Muscle of leg (tissue), 11 donors: ENCODE data around the gene GCNT2. TPM values are rescaled to one million over a fixed set of nuclear protein-coding genes. Genes with fewer than 3 reads are reported as not detected.
A peak's percentile ranks its signal among the peaks of the same experiment; 100 is the strongest.
"Not testable (repeated sequence)": the region's sequence is repeated elsewhere in the genome, so short reads cannot be mapped to it uniquely, and the experiment has no call there.

ENCODE experiments used
- DNase-seq: peaks from one replicate; pipeline ENCODE4 v3.0.0; 2013
- H3K27ac ChIP-seq: one replicate; pipeline ENCODE4 v1.5.1; 2013; ENCODE audit warnings: mild to moderate bottlenecking, low read length, control low read depth
- H3K27me3 ChIP-seq: one replicate; pipeline ENCODE4 v1.6.1; 2013; ENCODE audit warnings: low read length; ENCODE audit not compliant: control insufficient read depth, insufficient read depth
- H3K36me3 ChIP-seq: one replicate; pipeline ENCODE4 v1.6.1; 2013; ENCODE audit warnings: low read length; ENCODE audit not compliant: control insufficient read depth, insufficient read depth
- H3K4me1 ChIP-seq: one replicate; pipeline ENCODE4 v1.6.1; 2013; ENCODE audit warnings: low read length; ENCODE audit not compliant: control insufficient read depth, insufficient read depth
- H3K4me3 ChIP-seq: one replicate; pipeline ENCODE4 v1.5.1; 2013; ENCODE audit warnings: low read length, control low read depth
- H3K9me3 ChIP-seq: replicated peaks from 2 replicates; pipeline ENCODE4 v1.6.1; 2013; ENCODE audit warnings: low read depth, low read length; ENCODE audit not compliant: control insufficient read depth
- WGBS: methylation state at CpG from one replicate; pipeline ENCODE4 v1.1.5; 2013; ENCODE audit warnings: missing lambda C conversion rate; ENCODE audit not compliant: insufficient coverage; 5-methylcytosine and 5-hydroxymethylcytosine counted together
- polyA plus RNA-seq, 8 donors: library from polyadenylated mRNA; unstranded; fragments of 120-200 nt; gene quantifications; one replicate each; pipeline versions ENCODE4 v1.2.1 to v1.2.3, GENCODE V29; 2013; ENCODE audit warnings: inconsistent platforms in 1 of 8, low replicate concordance in 1 of 8; ENCODE audit not compliant: insufficient read length in 8 of 8, insufficient read depth in 1 of 8
- total RNA-seq: library from RNA; stranded (reverse); fragments of 120-200 nt; gene quantifications from one replicate; pipeline ENCODE4 v1.2.4, GENCODE V29; 2013

The GCNT2 gene
- total and polyA plus RNA-seq, 9 donors, result 1.8 to 3.8 (median 2.7) TPM

DNA sequence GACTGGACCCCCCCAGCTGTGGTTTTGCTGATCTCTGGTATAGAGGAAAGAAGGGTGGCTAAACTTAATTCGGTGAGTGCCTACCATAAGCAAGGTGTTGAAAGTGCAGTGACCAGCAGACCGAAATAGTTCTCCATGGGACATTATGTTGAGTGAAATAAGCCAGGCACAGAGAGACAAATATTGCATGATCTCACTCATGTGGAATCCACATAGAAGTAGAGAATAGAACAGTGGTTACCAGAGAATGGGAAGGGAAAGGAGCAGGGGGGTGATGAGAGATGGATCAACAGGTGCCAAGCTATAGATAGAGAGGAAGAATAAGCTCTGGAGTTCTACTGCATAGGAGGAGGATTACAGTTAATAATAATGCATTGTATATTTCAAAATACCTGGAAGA lies 9.7 kb upstream of the GCNT2 start:
- Histone ChIP-seq H3K36me3 (no peaks in the 10 kb centered on the region), H3K4me1 (no peaks in the 10 kb centered on the region), H3K4me3 (no peak overlapping the region), H3K27me3 (no peaks in the 10 kb centered on the region), H3K27ac (no peak overlapping the region), H3K9me3 (no peaks in the 10 kb centered on the region)
- 26% methylated on average over 2 of the region's 2 CpGs for WGBS
- DNase-seq, result peak; percentile 28

DNA sequence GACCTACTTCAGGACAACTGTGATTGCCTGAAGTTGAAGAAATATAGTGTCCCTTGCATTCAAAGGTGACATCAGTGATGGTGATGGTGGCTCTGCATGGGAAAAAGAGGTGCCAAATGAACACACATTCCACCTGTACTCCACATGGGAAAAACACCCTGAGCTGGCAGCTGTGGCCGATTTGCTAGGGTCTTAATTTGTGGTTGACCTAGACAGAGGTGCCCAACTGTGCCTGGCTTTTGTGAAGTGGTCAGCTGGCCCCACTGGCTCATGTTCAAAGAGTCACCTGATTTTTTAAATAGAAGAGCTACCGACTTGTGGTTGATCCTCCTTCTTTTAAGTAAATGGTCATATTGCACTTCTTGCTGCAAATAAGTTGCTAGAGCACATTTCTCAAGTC lies 7.6 kb upstream of the GCNT2 start:
- Histone ChIP-seq H3K4me1 (no peaks in the 10 kb centered on the region), H3K27me3 (no peaks in the 10 kb centered on the region), H3K4me3 (no peak overlapping the region), H3K9me3 (no peaks in the 10 kb centered on the region), H3K36me3 (no peaks in the 10 kb centered on the region), H3K27ac (no peak overlapping the region)
- DNase-seq, result no peak
- 49% methylated on average over 2 of the region's 2 CpGs for WGBS

DNA sequence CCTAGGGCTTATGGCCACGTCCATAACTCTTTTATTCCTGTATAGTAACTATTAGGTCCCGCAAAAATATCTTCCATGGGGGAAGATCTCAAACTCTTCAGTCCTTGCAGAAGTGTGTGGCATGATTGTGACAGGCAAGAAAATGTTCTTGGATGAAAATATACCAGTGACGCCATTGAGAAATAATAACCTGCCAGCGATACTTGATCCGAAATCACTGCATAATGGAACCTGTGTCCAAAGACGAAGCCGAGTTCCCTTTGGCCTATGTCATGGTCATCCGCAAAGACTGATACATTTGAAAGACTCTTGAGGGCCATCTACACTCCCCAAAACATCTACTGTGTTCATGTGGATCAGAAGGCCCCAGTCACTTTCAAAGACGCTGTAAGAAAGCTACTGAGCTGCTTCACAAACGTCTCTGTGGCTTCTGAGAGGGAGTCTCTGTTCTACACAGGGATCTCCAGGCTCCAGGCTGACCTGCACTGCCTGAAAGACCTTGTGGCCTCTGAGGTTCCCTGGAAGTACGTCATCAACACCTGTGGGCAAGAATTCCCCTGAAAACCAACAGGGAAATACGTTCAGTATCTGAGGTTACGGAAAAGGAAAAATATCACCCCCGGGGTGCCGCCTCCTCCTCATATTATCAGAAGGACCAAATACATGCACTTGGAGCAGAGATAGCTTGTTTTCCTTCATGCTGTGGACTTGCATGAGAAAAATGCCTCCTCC lies 6.9 kb upstream of the GCNT2 start:
- no peaks in the 10 kb centered on the region for H3K9me3 ChIP-seq
- no peak overlapping the region for H3K4me3 ChIP-seq
- H3K27ac ChIP-seq, result no peak overlapping the region
- no peaks in the 10 kb centered on the region for H3K4me1 ChIP-seq
- no peaks in the 10 kb centered on the region for H3K36me3 ChIP-seq
- WGBS, result 83% methylated on average over 12 of the region's 15 CpGs
- no peaks in the 10 kb centered on the region for H3K27me3 ChIP-seq
- DNase-seq, result no peak

DNA sequence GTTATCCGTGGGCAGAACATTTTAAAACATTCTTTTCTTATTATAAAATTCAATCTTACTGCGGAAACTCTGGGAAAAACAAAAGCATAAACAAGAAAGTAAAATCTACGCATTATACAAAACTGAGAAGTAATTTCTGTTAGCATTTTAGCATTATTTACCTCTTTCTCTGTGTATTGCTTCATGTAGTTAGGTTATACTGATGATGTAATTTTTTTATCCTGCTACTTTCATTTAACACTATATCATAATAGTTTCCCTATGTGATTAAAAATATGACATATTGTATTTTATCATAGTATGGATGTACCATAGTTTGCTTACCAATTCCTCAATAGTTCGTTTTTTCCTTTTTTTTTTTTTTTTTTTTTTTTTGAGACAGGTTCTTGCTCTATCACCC lies 4.2 kb upstream of the GCNT2 start:
- H3K27ac ChIP-seq, result no peak overlapping the region
- no peak overlapping the region for H3K4me3 ChIP-seq
- H3K4me1 ChIP-seq, result peaks cover 3% of the 10 kb centered on the region
- WGBS, result no CpG with 5 or more reads among the region's 4 CpGs
- no peak for DNase-seq
- no peaks in the 10 kb centered on the region for H3K27me3 ChIP-seq
- no peaks in the 10 kb centered on the region for H3K9me3 ChIP-seq
- H3K36me3 ChIP-seq, result no peaks in the 10 kb centered on the region

DNA sequence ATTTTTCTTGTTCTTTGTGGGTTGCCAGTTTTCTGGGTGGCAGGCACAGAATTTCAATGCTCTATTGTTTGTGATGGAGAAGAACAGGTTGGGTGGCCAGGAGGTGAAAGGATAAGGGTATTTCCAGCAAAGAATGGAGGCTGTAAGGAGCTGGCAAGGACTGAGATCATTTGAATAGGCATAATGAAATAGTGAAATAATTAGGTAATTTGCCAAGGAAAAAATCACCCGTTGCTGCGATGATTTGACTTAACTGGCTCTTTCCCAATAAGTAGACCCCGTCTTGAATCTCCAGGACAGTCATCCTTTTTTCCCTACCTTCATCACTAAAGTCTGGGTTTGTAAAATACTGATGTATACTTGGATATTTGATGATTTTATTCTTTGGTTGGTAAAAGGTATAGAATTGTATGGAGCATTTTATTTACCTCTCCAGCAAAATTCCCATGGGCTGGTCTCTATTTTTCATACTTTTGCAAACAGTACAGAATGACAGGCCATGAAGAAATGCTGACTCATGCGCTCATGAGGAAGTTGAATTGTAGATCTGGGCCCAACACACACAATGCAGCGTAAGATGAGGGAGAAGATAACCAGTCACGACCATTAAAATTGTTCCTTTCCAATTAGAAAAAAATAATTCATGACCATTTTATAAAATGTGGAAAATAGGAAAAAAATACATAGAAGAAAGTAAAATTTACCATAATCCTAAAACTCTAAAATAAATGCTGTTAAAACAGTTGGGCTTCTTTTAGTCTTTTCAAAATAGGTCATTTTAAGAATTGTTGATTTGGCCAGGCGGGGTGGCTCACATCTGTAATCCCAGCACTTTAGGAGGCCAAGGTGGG lies 2.4 kb upstream of the GCNT2 start:
- WGBS, result 75% methylated on average over 1 of the region's 7 CpGs
- Histone ChIP-seq H3K27ac (no peak overlapping the region), H3K36me3 (no peaks in the 10 kb centered on the region), H3K27me3 (no peaks in the 10 kb centered on the region), H3K9me3 (no peaks in the 10 kb centered on the region), H3K4me1 (peaks cover 3% of the 10 kb centered on the region), H3K4me3 (no peak overlapping the region)
- DNase-seq, result peak; percentile 46

DNA sequence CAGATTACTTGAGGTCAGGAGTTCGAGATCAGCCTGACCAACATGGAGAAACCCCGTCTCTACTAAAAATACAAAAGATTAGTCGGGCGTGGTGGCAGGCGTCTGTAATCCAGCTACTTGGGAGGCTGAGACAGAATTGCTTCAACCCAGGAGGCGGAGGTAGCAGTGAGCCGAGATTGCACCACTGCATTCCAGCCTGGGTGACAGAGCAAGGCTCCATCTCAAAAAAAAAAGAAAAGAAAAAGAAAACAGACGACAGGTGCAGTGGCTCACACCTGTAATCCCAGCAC lies 1.8 kb upstream of the GCNT2 start:
- 86% methylated on average over 8 of the region's 8 CpGs for WGBS
- not testable (repeated sequence) for H3K36me3 ChIP-seq, H3K27ac ChIP-seq, H3K9me3 ChIP-seq, DNase-seq, H3K27me3 ChIP-seq, H3K4me3 ChIP-seq, H3K4me1 ChIP-seq

DNA sequence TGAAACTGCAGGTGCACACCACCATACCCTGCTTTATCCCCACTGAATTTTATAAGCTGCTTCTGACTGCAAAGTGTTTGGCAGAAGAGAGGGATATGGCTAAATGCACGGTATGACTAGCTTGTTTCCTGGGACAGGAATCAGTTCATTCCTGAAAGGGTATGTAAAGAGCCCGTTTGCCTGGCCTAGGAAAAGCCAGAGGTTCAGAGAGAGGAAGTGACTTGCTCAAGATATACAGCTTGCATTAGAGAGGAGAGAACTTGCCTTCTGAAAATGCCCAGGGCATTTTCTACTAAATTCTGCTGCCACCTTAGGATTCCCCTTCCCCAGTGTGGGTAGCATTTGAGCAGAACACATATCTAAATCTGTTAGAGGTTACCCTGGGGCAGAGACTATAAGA lies 683 bp upstream of the GCNT2 start:
- no peak overlapping the region for H3K27ac ChIP-seq
- 22% methylated on average over 2 of the region's 2 CpGs for WGBS
- H3K36me3 ChIP-seq, result no peaks in the 10 kb centered on the region
- no peak for DNase-seq
- H3K27me3 ChIP-seq, result no peaks in the 10 kb centered on the region
- H3K4me3 ChIP-seq, result no peak overlapping the region
- H3K9me3 ChIP-seq, result no peaks in the 10 kb centered on the region
- H3K4me1 ChIP-seq, result peaks cover 3% of the 10 kb centered on the region

DNA sequence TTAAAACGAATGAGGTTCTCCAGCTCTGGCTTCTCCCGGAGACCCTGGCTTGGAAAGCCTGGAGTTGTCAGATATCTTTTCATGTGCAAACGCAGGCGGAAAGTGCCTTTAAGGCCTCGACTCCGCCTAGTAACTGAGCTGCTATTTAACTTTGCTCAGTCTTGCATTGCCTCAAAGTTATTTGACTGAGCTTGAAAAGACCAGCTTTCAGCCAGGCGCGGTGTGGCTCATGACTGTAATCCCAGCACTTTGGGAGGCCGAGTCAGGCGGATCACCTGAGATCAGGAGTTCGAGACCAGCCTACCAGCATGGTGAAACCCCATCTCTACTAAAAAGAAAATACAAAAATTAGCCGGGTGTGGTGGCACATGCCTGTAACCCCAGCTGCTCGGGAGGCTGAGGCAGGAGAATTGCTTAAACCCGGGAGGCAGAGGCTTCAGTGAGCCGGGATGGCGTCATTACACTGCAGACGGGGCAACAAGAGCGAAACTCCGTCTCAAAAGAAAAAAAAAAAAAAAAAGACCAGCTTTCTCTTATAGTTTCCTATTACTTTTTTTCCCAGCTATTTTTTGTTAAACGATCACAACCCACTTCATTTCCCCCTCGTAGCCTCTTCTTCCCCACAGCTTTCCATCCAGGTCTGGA lies 1.9 kb downstream of the GCNT2 start:
- no peak for DNase-seq
- Histone ChIP-seq H3K27ac (no peak overlapping the region), H3K4me1 (peaks cover 3% of the 10 kb centered on the region), H3K4me3 (no peak overlapping the region), H3K27me3 (no peaks in the 10 kb centered on the region), H3K9me3 (no peaks in the 10 kb centered on the region), H3K36me3 (no peaks in the 10 kb centered on the region)
- WGBS, result 73% methylated on average over 19 of the region's 21 CpGs

DNA sequence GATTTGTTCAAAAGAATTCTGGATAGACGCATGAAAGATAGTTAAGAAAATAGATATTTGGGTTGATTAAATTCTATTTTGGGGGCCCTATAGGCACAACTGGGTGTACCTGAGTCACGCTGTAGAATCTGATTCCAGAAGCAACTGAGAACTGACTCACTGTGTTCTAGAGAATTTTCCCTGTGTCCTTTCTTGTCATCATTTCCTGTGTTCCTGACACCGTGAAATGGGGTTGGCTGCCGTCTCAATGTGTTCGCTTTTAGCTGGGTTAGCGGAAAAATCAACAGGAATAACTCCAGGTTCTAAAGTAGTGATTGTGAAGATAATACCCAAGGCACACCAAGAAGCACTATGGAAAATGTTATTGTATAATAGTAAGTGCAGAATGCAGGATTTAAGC lies 5.0 kb downstream of the GCNT2 start:
- H3K27ac ChIP-seq, result no peak overlapping the region
- 80% methylated on average over 6 of the region's 6 CpGs for WGBS
- H3K36me3 ChIP-seq, result no peaks in the 10 kb centered on the region
- peak; percentile 24 for DNase-seq
- H3K4me3 ChIP-seq, result no peak overlapping the region
- H3K4me1 ChIP-seq, result peaks cover 1% of the 10 kb centered on the region
- H3K27me3 ChIP-seq, result no peaks in the 10 kb centered on the region
- H3K9me3 ChIP-seq, result no peaks in the 10 kb centered on the region

DNA sequence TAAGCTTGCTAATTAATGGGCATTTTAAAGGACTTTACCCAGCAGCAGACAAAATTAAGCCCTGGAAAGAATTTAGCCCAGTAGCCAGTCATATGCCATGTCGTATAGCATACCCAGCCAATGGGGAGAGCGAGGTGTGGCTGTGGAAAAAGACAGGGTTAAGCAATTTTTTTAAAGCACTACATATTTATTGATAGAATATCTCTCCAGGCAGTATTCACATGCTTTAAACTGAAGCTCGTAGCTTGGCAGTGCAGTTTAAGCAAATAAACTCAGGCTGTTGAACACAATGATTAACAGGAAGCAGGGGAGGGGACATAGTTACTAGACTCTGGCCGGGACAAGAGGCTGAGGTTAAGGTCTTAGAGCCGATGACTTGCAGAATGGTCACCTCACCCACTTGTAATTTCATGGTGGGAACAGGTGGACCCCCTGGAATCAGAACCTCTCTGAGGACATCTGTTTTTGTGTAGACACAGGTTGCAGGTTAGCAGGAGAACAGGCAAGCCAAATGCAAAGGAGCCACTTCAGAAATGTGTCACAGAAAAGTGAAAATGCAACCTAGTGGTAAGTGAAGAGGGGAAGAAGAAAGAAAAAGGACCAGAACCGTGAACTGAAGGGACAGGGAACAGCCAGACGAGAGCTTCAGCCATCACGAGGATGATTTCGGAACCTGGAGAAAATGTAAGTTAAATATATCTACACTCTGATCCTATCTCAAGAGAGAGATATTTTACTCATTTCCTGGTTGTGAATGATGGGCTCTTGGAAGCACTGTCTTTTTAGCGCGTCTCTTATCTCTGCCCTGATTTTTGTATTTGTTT lies 7.2 kb downstream of the GCNT2 start:
- no peaks in the 10 kb centered on the region for H3K9me3 ChIP-seq
- peak overlapping the region; percentile 22 for H3K4me3 ChIP-seq
- no peaks in the 10 kb centered on the region for H3K36me3 ChIP-seq
- H3K27ac ChIP-seq, result peak overlapping the region; percentile 25
- no CpG with 5 or more reads among the region's 11 CpGs for WGBS
- H3K27me3 ChIP-seq, result no peaks in the 10 kb centered on the region
- no peak for DNase-seq
- H3K4me1 ChIP-seq, result no peaks in the 10 kb centered on the region
